ENCODE measurements around the gene ESPN.
"Not testable (repeated sequence)": the region's sequence is repeated elsewhere in the genome, so short reads cannot be mapped to it uniquely, and the experiment has no call there.

ESPN gene

GRCh38 chr1:6450005-6450450 is 25.5 kb downstream of the ESPN start:
- no peak overlapping the region for H3K4me3 ChIP-seq (ENCODE audit: low read depth, low read length)
- H3K27me3 ChIP-seq (ENCODE audit: insufficient read depth, low read length), result peaks cover 67% of the 10 kb centered on the region
- no peaks in the 10 kb centered on the region for H3K36me3 ChIP-seq (ENCODE audit: insufficient read depth, low read length)
- no peaks in the 10 kb centered on the region for H3K4me1 ChIP-seq (ENCODE audit: control insufficient read depth, insufficient read depth, low read length, unreplicated experiment)
- H2AFZ ChIP-seq (ENCODE audit: low read length, unreplicated experiment), result no peak overlapping the region
- no peaks in the 10 kb centered on the region for H3K79me2 ChIP-seq (ENCODE audit: control insufficient read depth, insufficient read depth, low read length, unreplicated experiment)
- no peak overlapping the region for H3K27ac ChIP-seq (ENCODE audit: low read depth, low read length)

- H3K27me3 ChIP-seq (ENCODE audit: insufficient read depth, low read length), result peaks cover 69% of the 10 kb centered on the region
- not testable (repeated sequence) for H3K36me3 ChIP-seq (ENCODE audit: insufficient read depth, low read length); H2AFZ ChIP-seq (ENCODE audit: low read length, unreplicated experiment); H3K4me1 ChIP-seq (ENCODE audit: control insufficient read depth, insufficient read depth, low read length, unreplicated experiment); H3K4me3 ChIP-seq (ENCODE audit: low read depth, low read length); H3K79me2 ChIP-seq (ENCODE audit: control insufficient read depth, insufficient read depth, low read length, unreplicated experiment); H3K27ac ChIP-seq (ENCODE audit: low read depth, low read length)
Measured at GRCh38 chr1:6450486-6450885, 25.9 kb downstream of the ESPN start.

GRCh38 chr1:6450943-6451373 is 26.4 kb downstream of the ESPN start:
- no peak overlapping the region for H3K27ac ChIP-seq (ENCODE audit: low read depth, low read length)
- H3K4me1 ChIP-seq (ENCODE audit: control insufficient read depth, insufficient read depth, low read length, unreplicated experiment), result no peaks in the 10 kb centered on the region
- H3K4me3 ChIP-seq (ENCODE audit: low read depth, low read length), result no peak overlapping the region
- no peaks in the 10 kb centered on the region for H3K79me2 ChIP-seq (ENCODE audit: control insufficient read depth, insufficient read depth, low read length, unreplicated experiment)
- H2AFZ ChIP-seq (ENCODE audit: low read length, unreplicated experiment), result no peak overlapping the region
- no peaks in the 10 kb centered on the region for H3K36me3 ChIP-seq (ENCODE audit: insufficient read depth, low read length)
- peaks cover 72% of the 10 kb centered on the region for H3K27me3 ChIP-seq (ENCODE audit: insufficient read depth, low read length)

DNA sequence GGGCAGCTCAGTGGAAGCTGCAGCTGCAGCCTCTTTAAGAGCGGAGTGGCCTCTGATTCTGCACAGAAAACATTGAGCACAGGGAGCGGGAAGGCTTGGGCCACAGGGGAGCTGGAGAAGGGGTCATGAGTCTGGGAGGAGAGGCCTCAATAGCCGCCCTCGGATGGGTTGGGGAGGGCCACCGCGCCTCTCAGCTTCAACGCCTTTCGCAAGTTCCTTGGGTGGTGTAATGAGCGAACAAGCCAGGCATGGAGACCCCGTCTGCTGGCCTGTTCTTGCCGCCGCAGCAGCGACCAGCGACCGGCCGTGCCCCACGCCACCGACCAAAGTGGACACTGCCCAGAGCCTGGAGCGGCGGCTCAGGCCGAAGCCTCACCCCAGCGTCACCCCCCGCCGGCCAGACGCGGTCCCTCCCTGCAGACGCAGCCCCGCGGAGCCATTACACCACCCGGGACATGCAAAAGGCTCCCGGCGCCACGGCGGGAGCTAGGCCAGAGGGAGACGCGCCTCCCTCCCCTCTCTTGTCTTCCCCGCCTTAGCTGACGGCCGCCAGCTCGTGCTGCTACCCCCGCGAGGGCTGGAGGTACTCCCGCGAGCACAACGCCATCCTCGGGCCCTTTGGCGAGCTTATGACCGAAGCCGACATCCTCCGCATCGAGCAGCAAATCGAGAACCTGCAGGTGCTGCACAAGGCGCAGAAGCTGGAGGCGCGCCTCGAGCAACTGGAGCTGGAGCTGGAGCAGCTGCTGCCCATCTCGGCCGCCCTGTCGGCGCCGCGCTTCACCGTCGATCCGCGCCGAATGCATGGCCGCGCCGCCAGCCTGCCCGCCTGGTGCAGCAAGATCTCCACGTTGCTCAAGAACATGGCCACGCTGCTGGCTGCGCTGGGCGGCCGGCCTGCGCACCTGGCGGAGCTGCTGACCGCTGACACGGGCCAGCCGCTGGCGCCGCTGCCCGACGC is 29.6 kb downstream of the ESPN start:
- H3K4me1 ChIP-seq (ENCODE audit: control insufficient read depth, insufficient read depth, low read length, unreplicated experiment); H3K79me2 ChIP-seq (ENCODE audit: control insufficient read depth, insufficient read depth, low read length, unreplicated experiment); H3K36me3 ChIP-seq (ENCODE audit: insufficient read depth, low read length); H3K27ac ChIP-seq (ENCODE audit: low read depth, low read length); H2AFZ ChIP-seq (ENCODE audit: low read length, unreplicated experiment): not testable (repeated sequence)
- H3K27me3 ChIP-seq (ENCODE audit: insufficient read depth, low read length), result peaks cover 46% of the 10 kb centered on the region
- H3K4me3 ChIP-seq (ENCODE audit: low read depth, low read length), result 0 out of 2 replicates have a peak overlapping the region, but pooled peaks have one; percentile 21

DNA sequence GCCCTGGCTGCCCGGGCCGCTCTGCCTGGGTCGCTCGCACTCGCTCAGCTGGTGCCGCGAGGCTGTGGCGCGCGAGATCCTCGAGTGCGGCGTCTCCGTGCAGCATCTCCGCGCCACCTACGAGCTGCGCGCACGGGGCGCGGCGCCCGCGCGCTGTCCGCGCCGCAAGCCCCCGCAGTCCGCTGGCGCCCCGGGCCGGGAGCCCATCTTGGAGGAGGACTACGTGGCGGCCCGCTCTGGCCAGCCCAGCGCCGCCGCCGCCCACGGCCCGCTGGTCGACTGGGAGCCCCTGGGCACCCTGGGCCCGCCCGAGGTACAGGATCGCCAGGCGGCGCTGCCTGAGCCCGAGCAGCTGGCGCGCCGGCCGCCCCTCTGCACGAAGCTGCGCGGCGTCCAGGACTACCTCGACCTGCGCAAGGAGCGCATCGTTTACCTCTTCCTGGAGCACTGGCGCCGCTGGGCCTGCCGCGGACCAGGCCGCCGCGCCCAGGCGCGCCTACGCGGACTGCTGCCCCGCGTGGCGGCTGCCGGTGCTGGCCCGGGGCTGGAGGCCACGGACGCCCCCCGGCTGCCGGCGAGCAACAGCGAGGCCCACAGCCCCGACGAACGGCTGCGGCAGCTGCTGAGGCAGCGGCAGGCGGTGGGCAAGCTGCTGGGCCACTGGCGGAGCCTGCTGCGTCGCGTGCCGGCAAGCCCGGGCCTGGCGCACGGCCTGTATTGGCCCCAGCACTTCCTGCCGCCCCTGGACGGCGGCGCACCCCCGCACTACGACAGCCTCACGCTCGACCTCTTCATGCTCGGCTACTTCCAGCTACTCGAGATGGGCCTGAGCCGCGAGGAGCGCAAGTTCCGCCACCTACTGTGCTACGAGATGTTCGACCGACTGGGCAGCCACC is 30.5 kb downstream of the ESPN start:
- 0 out of 2 replicates have a peak overlapping the region, but pooled peaks have one; percentile 21 for H3K4me3 ChIP-seq (ENCODE audit: low read depth, low read length)
- peaks cover 37% of the 10 kb centered on the region for H3K27me3 ChIP-seq (ENCODE audit: insufficient read depth, low read length)
- H3K36me3 ChIP-seq (ENCODE audit: insufficient read depth, low read length), result no peaks in the 10 kb centered on the region
- no peak overlapping the region for H2AFZ ChIP-seq (ENCODE audit: low read length, unreplicated experiment)
- H3K79me2 ChIP-seq (ENCODE audit: control insufficient read depth, insufficient read depth, low read length, unreplicated experiment), result no peaks in the 10 kb centered on the region
- no peaks in the 10 kb centered on the region for H3K4me1 ChIP-seq (ENCODE audit: control insufficient read depth, insufficient read depth, low read length, unreplicated experiment)
- H3K27ac ChIP-seq (ENCODE audit: low read depth, low read length), result no peak overlapping the region

DNA sequence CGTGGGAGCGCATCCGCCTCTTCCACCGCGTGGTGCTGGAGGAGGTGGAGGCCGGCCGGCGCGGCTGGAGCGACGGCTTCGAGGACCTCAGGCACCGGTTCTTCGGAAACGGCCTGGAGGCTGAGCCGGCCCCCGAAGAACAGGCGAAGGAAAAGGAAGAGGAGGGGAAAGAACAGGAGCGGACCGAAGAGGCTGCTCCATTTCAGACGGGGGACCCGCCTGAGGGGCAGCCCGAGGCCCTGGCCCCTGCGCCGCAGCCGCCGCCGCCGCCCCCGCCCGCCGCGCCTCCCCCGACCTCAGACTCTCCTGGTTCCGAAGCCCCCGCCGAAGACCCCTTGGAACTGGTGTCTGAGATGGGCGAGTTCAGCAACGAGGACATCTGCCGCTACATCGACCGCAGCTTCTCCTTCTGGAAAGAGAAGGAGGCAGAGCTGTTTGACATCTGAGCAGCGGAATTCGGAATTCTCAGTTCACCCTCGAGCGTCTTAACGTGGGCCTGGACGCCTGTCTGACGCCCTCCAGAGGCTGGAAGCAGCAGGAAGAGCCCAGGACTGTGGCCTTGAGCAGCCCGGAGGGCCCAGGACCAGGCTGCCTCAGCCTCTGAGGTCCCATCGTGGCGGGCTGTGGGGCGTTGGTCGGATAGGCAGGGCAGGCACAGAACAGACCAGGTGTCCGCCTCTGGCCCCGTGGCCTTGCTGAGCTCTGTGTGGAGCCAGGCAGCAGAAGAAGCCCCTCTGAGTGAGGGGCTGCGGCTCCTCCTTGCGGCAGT is 31.4 kb downstream of the ESPN start:
- H3K27ac ChIP-seq (ENCODE audit: low read depth, low read length); H3K79me2 ChIP-seq (ENCODE audit: control insufficient read depth, insufficient read depth, low read length, unreplicated experiment); H3K4me3 ChIP-seq (ENCODE audit: low read depth, low read length); H3K36me3 ChIP-seq (ENCODE audit: insufficient read depth, low read length); H3K4me1 ChIP-seq (ENCODE audit: control insufficient read depth, insufficient read depth, low read length, unreplicated experiment); H2AFZ ChIP-seq (ENCODE audit: low read length, unreplicated experiment): not testable (repeated sequence)
- H3K27me3 ChIP-seq (ENCODE audit: insufficient read depth, low read length), result peaks cover 28% of the 10 kb centered on the region

- Histone ChIP-seq H3K4me3 (ENCODE audit: low read depth, low read length) (no peak overlapping the region), H3K27me3 (ENCODE audit: insufficient read depth, low read length) (peaks cover 22% of the 10 kb centered on the region), H3K79me2 (ENCODE audit: control insufficient read depth, insufficient read depth, low read length, unreplicated experiment) (no peaks in the 10 kb centered on the region), H3K27ac (ENCODE audit: low read depth, low read length) (no peak overlapping the region), H3K4me1 (ENCODE audit: control insufficient read depth, insufficient read depth, low read length, unreplicated experiment) (no peaks in the 10 kb centered on the region), H3K36me3 (ENCODE audit: insufficient read depth, low read length) (peaks cover 10% of the 10 kb centered on the region; the same call in 1 of the 2 replicates), H2AFZ (ENCODE audit: low read length, unreplicated experiment) (no peak overlapping the region)
Measured at GRCh38 chr1:6456800-6457466, 32.4 kb downstream of the ESPN start.

GRCh38 chr1:6459850-6460265 is 35.3 kb downstream of the ESPN start:
- Histone ChIP-seq H2AFZ (ENCODE audit: low read length, unreplicated experiment) (no peak overlapping the region), H3K27me3 (ENCODE audit: insufficient read depth, low read length) (peaks cover 5% of the 10 kb centered on the region), H3K79me2 (ENCODE audit: control insufficient read depth, insufficient read depth, low read length, unreplicated experiment) (no peaks in the 10 kb centered on the region), H3K4me3 (ENCODE audit: low read depth, low read length) (no peak overlapping the region), H3K27ac (ENCODE audit: low read depth, low read length) (no peak overlapping the region), H3K36me3 (ENCODE audit: insufficient read depth, low read length) (peaks cover 22% of the 10 kb centered on the region; the same call in 1 of the 2 replicates), H3K4me1 (ENCODE audit: control insufficient read depth, insufficient read depth, low read length, unreplicated experiment) (no peaks in the 10 kb centered on the region)

DNA sequence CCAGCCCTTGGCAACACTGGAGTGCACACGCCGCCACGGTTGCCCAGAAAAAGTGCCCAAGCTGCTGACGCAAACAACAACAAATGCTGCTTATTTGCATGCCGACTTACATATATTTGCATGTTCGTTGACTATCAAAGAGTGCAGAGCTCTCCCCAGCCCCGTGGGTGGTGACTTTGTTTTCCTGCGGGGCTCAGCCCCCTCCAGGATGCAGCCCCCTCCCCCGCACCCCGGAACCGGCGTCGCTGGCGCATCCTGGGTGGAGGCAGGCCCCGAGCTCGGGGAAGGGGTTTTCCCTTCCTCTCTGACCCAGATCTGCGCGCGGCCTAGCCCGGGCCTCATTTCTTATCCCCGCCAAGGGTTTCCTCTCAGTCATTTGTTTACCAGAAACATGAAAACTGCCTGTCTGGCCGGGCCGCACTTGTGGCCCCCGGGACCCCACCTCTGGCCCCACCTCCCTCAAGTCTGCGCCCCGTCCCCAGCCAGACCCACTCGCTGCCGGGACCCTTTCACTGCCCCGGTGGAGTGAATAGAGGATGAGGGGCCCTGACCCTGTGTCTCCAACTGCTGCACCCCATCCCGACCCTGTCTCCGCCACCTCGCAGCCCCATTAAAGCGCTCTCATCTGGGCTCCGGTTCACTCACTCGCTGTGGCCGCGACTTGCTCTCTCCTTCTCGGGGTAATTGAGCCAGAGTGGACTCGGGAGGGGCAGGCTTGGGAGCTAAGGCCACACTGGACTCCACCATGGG is 35.9 kb downstream of the ESPN start:
- Histone ChIP-seq H3K36me3 (ENCODE audit: insufficient read depth, low read length) (peaks cover 22% of the 10 kb centered on the region; the same call in 1 of the 2 replicates), H3K27ac (ENCODE audit: low read depth, low read length) (no peak overlapping the region), H2AFZ (ENCODE audit: low read length, unreplicated experiment) (no peak overlapping the region), H3K4me3 (ENCODE audit: low read depth, low read length) (no peak overlapping the region), H3K27me3 (ENCODE audit: insufficient read depth, low read length) (peaks cover 3% of the 10 kb centered on the region), H3K79me2 (ENCODE audit: control insufficient read depth, insufficient read depth, low read length, unreplicated experiment) (no peaks in the 10 kb centered on the region), H3K4me1 (ENCODE audit: control insufficient read depth, insufficient read depth, low read length, unreplicated experiment) (no peaks in the 10 kb centered on the region)
